GM21367 (cell line): ENCODE results near the gene TATDN2.

ENCODE experiments used
- ATAC-seq: cut with Tn5 transposase; IDR thresholded peaks from one replicate; pipeline ENCODE4 v1.9.1; 2021; ENCODE audit not compliant: unreplicated experiment

TATDN2 gene

DNA sequence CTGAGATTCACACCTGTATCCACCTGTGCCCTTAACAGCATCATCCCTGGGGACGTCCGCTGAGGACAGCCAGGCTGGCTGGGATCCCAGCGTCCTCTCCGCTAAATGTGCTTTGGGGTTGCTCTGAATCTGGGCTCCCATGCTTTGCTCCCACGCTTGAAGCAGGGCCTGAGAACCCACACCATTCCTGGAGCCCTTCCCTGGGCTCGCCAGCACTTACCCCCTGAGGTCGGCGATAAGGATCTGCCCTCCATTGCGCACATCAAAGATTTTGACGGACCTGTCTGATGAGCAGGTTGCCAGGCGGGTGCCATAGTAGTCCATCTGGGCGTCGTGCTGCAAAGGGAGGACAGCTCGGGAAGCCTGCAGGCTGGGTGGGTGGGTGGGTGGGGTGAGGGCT is 66.8 kb downstream of the TATDN2 start:
- ATAC-seq, result no peak

- ATAC-seq, result no peak
Measured at GRCh38 chr3:10315771-10316344, 67.6 kb downstream of the TATDN2 start.

DNA sequence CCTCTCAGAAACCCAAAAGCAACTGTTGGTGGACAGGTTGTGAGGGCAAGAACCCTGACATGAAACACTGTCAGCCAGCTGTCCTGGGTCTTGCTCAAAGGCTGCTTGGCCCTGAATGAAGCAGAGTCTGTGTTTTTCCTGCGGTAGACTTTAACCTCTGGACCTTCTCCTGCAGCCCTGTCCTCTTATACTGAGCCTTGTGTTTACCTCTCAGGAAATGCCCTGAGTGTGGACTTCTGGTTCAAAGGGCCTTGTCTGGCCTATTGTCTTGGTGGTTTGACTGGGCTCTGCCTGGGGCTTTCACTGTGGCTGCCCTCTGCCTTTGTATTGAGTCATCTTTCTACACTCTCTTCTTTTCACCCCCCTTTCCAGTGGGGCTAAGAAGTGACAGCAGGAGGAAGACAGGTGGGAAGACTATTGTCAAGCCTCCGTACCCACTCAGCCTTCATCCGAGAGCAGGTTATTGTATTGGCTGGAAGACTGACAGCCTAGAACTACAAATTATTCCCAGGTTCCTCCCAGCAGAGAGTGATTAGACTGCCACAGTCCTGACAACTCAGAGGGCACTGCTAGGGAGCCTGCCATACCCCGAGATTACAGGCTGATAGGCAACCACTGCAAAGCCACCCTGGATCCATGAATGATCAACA is 69.2 kb downstream of the TATDN2 start:
- ATAC-seq, result no peak

- no peak for ATAC-seq
Measured at GRCh38 chr3:10317961-10318350, 69.7 kb downstream of the TATDN2 start.

DNA sequence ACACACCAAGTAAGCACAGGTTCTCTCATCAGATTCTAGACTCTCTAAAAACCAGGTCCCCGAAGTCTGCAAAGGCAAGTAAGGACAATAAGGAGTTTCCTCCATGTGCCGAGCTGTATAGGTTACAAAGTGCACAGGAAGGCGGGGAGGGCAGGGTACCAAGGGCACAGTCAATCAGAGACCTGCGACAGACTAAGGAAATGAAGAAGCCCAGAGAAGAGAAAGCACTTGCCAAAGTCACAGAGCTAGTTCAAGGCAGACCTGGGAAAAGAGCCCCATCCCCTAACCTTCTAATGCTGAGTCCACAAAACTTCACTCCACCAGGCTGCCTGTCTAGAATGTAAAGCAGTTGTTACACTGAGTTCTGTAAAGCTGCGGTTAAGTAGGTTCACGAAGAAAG is 71.0 kb downstream of the TATDN2 start:
- ATAC-seq, result no peak

DNA sequence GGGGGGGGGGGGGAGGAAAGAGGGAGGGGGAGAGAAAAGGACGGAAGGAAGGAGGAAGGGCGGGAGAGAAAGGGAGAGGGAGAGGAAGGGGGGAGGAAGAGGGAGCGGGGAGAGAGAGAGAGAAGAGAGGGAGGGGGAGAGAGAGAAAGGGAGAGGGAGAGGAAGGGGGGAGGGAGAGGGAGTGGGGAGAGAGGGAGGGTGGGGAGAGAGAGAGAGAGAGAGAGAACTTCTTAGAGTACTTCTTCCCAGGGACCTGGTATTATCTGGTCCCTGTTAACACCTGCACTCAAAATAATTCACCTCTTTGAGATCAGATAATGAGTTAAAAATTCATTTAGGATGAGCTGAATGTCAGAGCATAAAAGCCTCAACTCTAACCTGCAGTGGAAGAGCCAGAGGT is 71.5 kb downstream of the TATDN2 start:
- no peak for ATAC-seq

GRCh38 chr3:10320320-10320677 is 72.0 kb downstream of the TATDN2 start:
- no peak for ATAC-seq

- ATAC-seq, result no peak
Measured at GRCh38 chr3:10321630-10322351, 73.5 kb downstream of the TATDN2 start.

DNA sequence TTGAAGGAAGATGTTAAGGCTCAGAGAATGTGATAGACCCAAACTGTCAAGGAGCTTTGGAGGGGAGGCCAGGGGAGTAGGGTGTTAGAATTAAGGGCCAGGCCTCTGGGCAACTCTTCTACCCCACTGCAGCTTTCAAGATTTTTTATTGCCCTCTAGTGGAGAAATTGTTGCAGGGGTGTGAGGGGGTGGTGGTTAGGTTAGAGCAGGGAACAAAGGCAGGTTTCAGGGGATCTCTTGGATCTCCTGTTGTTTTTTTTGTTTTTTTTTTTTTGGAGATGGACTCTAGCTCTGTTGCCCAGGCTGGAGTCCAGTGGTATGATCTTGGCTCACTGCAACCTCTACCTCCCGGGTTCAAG is 74.1 kb downstream of the TATDN2 start:
- ATAC-seq, result no peak

- ATAC-seq, result no peak
Measured at GRCh38 chr3:10327592-10327991, 79.3 kb downstream of the TATDN2 start.

DNA sequence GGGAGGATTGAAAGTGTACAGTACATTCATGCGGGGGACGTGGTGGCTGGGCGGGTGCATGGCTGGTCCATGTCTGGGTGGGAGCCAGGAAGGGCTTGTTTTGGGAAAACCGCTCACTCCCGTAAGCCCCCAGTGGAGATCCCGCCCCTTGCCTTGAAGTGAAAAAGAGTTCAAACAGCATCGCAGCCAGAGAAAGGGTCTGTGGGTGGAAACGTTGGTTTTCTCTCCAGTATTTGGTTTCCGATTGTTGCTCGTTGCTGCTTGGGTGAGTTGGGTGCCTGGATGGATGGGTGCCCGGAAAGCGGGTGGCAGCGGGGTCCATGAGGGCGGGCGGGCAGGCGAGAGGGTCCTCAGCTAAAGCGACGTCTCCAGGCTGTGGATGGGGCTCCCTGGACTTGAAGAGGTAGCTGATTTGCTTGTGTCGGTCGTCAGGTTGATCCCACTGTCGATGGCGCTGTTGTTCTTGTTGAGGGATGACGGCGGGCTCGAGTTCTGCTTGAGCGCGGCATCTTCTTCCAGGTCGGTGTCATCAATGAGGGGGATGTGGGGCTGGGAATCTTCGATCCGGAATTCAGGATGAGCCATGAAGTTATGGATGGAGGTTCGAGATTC is 80.3 kb downstream of the TATDN2 start:
- ATAC-seq, result no peak

- no peak for ATAC-seq
Measured at GRCh38 chr3:10329495-10330015, 81.3 kb downstream of the TATDN2 start.

GRCh38 chr3:10330319-10330718 is 82.1 kb downstream of the TATDN2 start:
- no peak for ATAC-seq
